NT2/D1 (cell line): Measurements from ENCODE around the gene VSTM2L.

Experiments
- DNase-seq: peaks from one replicate; pipeline ENCODE4 v3.0.0-alpha.2; 2011; ENCODE audit warnings: low read depth, low spot score
- H3K27me3 ChIP-seq: 2 replicates; pipeline ENCODE4 v1.6.0; 2011; ENCODE audit warnings: mild to moderate bottlenecking; ENCODE audit not compliant: insufficient read length, insufficient read depth
- H3K36me3 ChIP-seq: 2 replicates; pipeline ENCODE4 v1.6.1; 2011; ENCODE audit warnings: mild to moderate bottlenecking, low read length, mixed read lengths; ENCODE audit not compliant: insufficient read depth, insufficient read length
- H3K4me1 ChIP-seq: 2 replicates; pipeline ENCODE4 v1.5.1; 2011; ENCODE audit not compliant: insufficient read depth, insufficient read length
- H3K4me3 ChIP-seq: 2 replicates; pipeline ENCODE4 v1.5.1; 2011; ENCODE audit warnings: low read depth; ENCODE audit not compliant: insufficient read length
- H3K9ac ChIP-seq: 2 replicates; pipeline ENCODE4 v1.6.0; 2011; ENCODE audit warnings: low read depth; ENCODE audit not compliant: insufficient read length
- H3K9me3 ChIP-seq: 2 replicates; pipeline ENCODE4 v1.5.1; 2011; ENCODE audit warnings: mild to moderate bottlenecking, low read length; ENCODE audit not compliant: insufficient read depth
- SUZ12 ChIP-seq: IDR thresholded peaks from 2 replicates; pipeline ENCODE4 v1.6.1; 2011; ENCODE audit not compliant: insufficient read length, insufficient read depth; ENCODE audit errors: extremely low read depth
- YY1 ChIP-seq: IDR thresholded peaks from 2 replicates; pipeline ENCODE4 v1.6.1; 2011; ENCODE audit not compliant: insufficient read length, insufficient read depth
- ZNF274 ChIP-seq: IDR thresholded peaks from 2 replicates; pipeline ENCODE4 v1.6.1; 2011; ENCODE audit warnings: mild to moderate bottlenecking, low read depth, low read length

Gene VSTM2L

GRCh38 chr20:37873884-37874283, 29.0 kb upstream of the VSTM2L start:
- Histone ChIP-seq H3K36me3 (peaks cover 41% of the 10 kb centered on the region), H3K9ac (no peak overlapping the region), H3K27me3 (no peaks in the 10 kb centered on the region), H3K4me1 (peaks cover 6% of the 10 kb centered on the region), H3K9me3 (no peaks in the 10 kb centered on the region), H3K4me3 (no peak overlapping the region)
- no peak for TF ChIP-seq YY1
- DNase-seq = no peak

GRCh38 chr20:37875460-37876175, 27.3 kb upstream of the VSTM2L start:
- H3K4me1 ChIP-seq = peaks cover 6% of the 10 kb centered on the region
- TF ChIP-seq YY1 = no peak
- H3K9me3 ChIP-seq = no peaks in the 10 kb centered on the region
- no peaks in the 10 kb centered on the region for H3K27me3 ChIP-seq
- DNase-seq = no peak
- peaks cover 34% of the 10 kb centered on the region for H3K36me3 ChIP-seq
- no peak overlapping the region for H3K9ac ChIP-seq
- H3K4me3 ChIP-seq = no peak overlapping the region

GRCh38 chr20:37876863-37877262, 26.1 kb upstream of the VSTM2L start:
- H3K9ac ChIP-seq = no peak overlapping the region
- H3K27me3 ChIP-seq = no peaks in the 10 kb centered on the region
- no peak overlapping the region for H3K4me3 ChIP-seq
- peaks cover 6% of the 10 kb centered on the region for H3K4me1 ChIP-seq
- H3K9me3 ChIP-seq = no peaks in the 10 kb centered on the region
- H3K36me3 ChIP-seq = peaks cover 27% of the 10 kb centered on the region
- no peak for DNase-seq
- no peak for TF ChIP-seq SUZ12
- TF ChIP-seq YY1 = no peak
- no peak for TF ChIP-seq ZNF274

- Histone ChIP-seq H3K9me3 (no peaks in the 10 kb centered on the region), H3K27me3 (no peaks in the 10 kb centered on the region), H3K9ac (no peak overlapping the region), H3K4me1 (peaks cover 9% of the 10 kb centered on the region), H3K36me3 (peaks cover 18% of the 10 kb centered on the region), H3K4me3 (no peak overlapping the region)
- DNase-seq = no peak
- TF ChIP-seq ZNF274 = no peak
- TF ChIP-seq SUZ12 = no peak
- TF ChIP-seq YY1 = no peak
These were observed 24.8 kb upstream of the VSTM2L start for GRCh38 chr20:37877832-37878772.

- Histone ChIP-seq H3K9ac (no peak overlapping the region), H3K4me3 (no peak overlapping the region), H3K27me3 (no peaks in the 10 kb centered on the region), H3K4me1 (peaks cover 9% of the 10 kb centered on the region), H3K9me3 (no peaks in the 10 kb centered on the region), H3K36me3 (peaks cover 11% of the 10 kb centered on the region)
- TF ChIP-seq SUZ12 (no peak), ZNF274 (no peak), YY1 (no peak)
- no peak for DNase-seq
These were observed 23.9 kb upstream of the VSTM2L start for GRCh38 chr20:37878835-37879599.

- DNase-seq = no peak
- TF ChIP-seq ZNF274 (no peak), SUZ12 (no peak), YY1 (no peak)
- no peak overlapping the region for H3K9ac ChIP-seq
- no peak overlapping the region for H3K4me3 ChIP-seq
- H3K9me3 ChIP-seq = no peaks in the 10 kb centered on the region
- peaks cover 4% of the 10 kb centered on the region for H3K36me3 ChIP-seq
- no peaks in the 10 kb centered on the region for H3K27me3 ChIP-seq
- H3K4me1 ChIP-seq = peaks cover 9% of the 10 kb centered on the region
These were observed 23.1 kb upstream of the VSTM2L start for GRCh38 chr20:37879843-37880242.
